HG02759 (cell line): ENCODE measurements around the gene OGT.
"Not testable (repeated sequence)": the region's sequence is repeated elsewhere in the genome, so short reads cannot be mapped to it uniquely, and the experiment has no call there.

Source experiments
- ATAC-seq: cut with Tn5 transposase; IDR thresholded peaks from one replicate; pipeline ENCODE4 v1.9.1; 2021; ENCODE audit warnings: mild to moderate bottlenecking, moderate library complexity; ENCODE audit not compliant: unreplicated experiment

The OGT gene

GRCh38 chrX:71537743-71538142 lies 4.8 kb downstream of the OGT start:
- no peak for ATAC-seq

- peak; percentile 17 for ATAC-seq
Observed at GRCh38 chrX:71540801-71541200, 7.9 kb downstream of the OGT start.

- peak; percentile 80 for ATAC-seq
Observed at GRCh38 chrX:71541210-71542022, 8.5 kb downstream of the OGT start.

GRCh38 chrX:71542411-71542810 lies 9.5 kb downstream of the OGT start:
- ATAC-seq, result no peak

- no peak for ATAC-seq
Observed at GRCh38 chrX:71542825-71543224, 9.9 kb downstream of the OGT start.

- ATAC-seq, result no peak
Observed at GRCh38 chrX:71543316-71543715, 10.4 kb downstream of the OGT start.

GRCh38 chrX:71545364-71545763 lies 12.5 kb downstream of the OGT start:
- no peak for ATAC-seq

- ATAC-seq, result no peak
Observed at GRCh38 chrX:71546879-71547278, 14.0 kb downstream of the OGT start.

- ATAC-seq, result no peak
Observed at GRCh38 chrX:71547339-71547738, 14.4 kb downstream of the OGT start.

- no peak for ATAC-seq
Observed at GRCh38 chrX:71549986-71550385, 17.1 kb downstream of the OGT start.

- ATAC-seq, result no peak
Observed at GRCh38 chrX:71550578-71550977, 17.7 kb downstream of the OGT start.

- ATAC-seq, result no peak
Observed at GRCh38 chrX:71556036-71556435, 23.1 kb downstream of the OGT start.

- no peak for ATAC-seq
Observed at GRCh38 chrX:71558920-71559319, 26.0 kb downstream of the OGT start.

- not testable (repeated sequence) for ATAC-seq
Observed at GRCh38 chrX:71559773-71560172, 26.9 kb downstream of the OGT start.

- no peak for ATAC-seq
Observed at GRCh38 chrX:71563921-71564320, 31.0 kb downstream of the OGT start.

- no peak for ATAC-seq
Observed at GRCh38 chrX:71565474-71566041, 32.7 kb downstream of the OGT start.

- ATAC-seq, result not testable (repeated sequence)
Observed at GRCh38 chrX:71571390-71571789, 38.5 kb downstream of the OGT start.

- no peak for ATAC-seq
Observed at GRCh38 chrX:71573590-71573989, 40.7 kb downstream of the OGT start.

GRCh38 chrX:71577682-71578081 lies 44.8 kb downstream of the OGT start:
- no peak for ATAC-seq

GRCh38 chrX:71578253-71579135 lies 45.6 kb downstream of the OGT start, which contains the start of gene GCNA:
TSS of gene GCNA (plus strand) at chrX:71578437. CDS start at chrX:71580822, 2,385 bp downstream.
- no peak for ATAC-seq
